ENCODE results near the gene DRP2.
"Not testable (repeated sequence)": the region's sequence is repeated elsewhere in the genome, so short reads cannot be mapped to it uniquely, and the experiment has no call there.

DRP2 gene, protein sequence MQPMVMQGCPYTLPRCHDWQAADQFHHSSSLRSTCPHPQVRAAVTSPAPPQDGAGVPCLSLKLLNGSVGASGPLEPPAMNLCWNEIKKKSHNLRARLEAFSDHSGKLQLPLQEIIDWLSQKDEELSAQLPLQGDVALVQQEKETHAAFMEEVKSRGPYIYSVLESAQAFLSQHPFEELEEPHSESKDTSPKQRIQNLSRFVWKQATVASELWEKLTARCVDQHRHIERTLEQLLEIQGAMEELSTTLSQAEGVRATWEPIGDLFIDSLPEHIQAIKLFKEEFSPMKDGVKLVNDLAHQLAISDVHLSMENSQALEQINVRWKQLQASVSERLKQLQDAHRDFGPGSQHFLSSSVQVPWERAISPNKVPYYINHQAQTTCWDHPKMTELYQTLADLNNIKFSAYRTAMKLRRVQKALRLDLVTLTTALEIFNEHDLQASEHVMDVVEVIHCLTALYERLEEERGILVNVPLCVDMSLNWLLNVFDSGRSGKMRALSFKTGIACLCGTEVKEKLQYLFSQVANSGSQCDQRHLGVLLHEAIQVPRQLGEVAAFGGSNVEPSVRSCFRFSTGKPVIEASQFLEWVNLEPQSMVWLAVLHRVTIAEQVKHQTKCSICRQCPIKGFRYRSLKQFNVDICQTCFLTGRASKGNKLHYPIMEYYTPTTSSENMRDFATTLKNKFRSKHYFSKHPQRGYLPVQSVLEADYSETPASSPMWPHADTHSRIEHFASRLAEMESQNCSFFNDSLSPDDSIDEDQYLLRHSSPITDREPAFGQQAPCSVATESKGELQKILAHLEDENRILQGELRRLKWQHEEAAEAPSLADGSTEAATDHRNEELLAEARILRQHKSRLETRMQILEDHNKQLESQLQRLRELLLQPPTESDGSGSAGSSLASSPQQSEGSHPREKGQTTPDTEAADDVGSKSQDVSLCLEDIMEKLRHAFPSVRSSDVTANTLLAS

GRCh38 chrX:101219116-101219863, at the start of gene DRP2:
Gene DRP2, plus strand, starts transcription at chrX:101219786. Its CDS starts 11,862 bp downstream, at chrX:101231648.
- H3K27ac ChIP-seq (ENCODE audit: low read length): no peak within 1 kb of the TSS
- no peak for TF ChIP-seq EZH2phosphoT487 (IDR thresholded peaks at IDR 0.05; ENCODE audit: low read depth)
- TF ChIP-seq CTCF (IDR thresholded peaks at IDR 0.05; ENCODE audit: low read depth, low read length): no peak
- H4K20me1 ChIP-seq (ENCODE audit: insufficient read depth, low read length): no peaks in the 10 kb centered on the region
- no peak within 1 kb of the TSS for H3K4me3 ChIP-seq (ENCODE audit: low read length)
- H2AFZ ChIP-seq (ENCODE audit: low read depth, low read length): no peak within 1 kb of the TSS
- no peak within 1 kb of the TSS for H3K4me2 ChIP-seq (ENCODE audit: low read length)
- no peaks in the 10 kb centered on the region for H3K79me2 ChIP-seq (ENCODE audit: low read length)
- no peaks in the 10 kb centered on the region for H3K9me3 ChIP-seq (ENCODE audit: insufficient read depth, low read length)
- H3K4me1 ChIP-seq (ENCODE audit: low read length): no peaks in the 10 kb centered on the region
- H3K27me3 ChIP-seq (ENCODE audit: low read depth, low read length): no peaks in the 10 kb centered on the region
- no peaks in the 10 kb centered on the region for H3K36me3 ChIP-seq (replicated peaks; ENCODE audit: low read depth, low read length)
- H3K9ac ChIP-seq (ENCODE audit: low read length): no peak within 1 kb of the TSS

- Histone ChIP-seq H3K27me3 (ENCODE audit: low read depth, low read length) (no peaks in the 10 kb centered on the region), H4K20me1 (ENCODE audit: insufficient read depth, low read length) (no peaks in the 10 kb centered on the region), H3K9me3 (ENCODE audit: insufficient read depth, low read length) (no peaks in the 10 kb centered on the region), H3K4me1 (ENCODE audit: low read length) (no peaks in the 10 kb centered on the region), H3K4me3 (ENCODE audit: low read length) (no peak overlapping the region), H2AFZ (ENCODE audit: low read depth, low read length) (no peak overlapping the region), H3K79me2 (ENCODE audit: low read length) (no peaks in the 10 kb centered on the region), H3K9ac (ENCODE audit: low read length) (no peak overlapping the region), H3K36me3 (replicated peaks; ENCODE audit: low read depth, low read length) (no peaks in the 10 kb centered on the region), H3K4me2 (ENCODE audit: low read length) (no peak overlapping the region), H3K27ac (ENCODE audit: low read length) (no peak overlapping the region)
- TF ChIP-seq EZH2phosphoT487 (IDR thresholded peaks at IDR 0.05; ENCODE audit: low read depth) (no peak), CTCF (IDR thresholded peaks at IDR 0.05; ENCODE audit: low read depth, low read length) (no peak)
Observed at GRCh38 chrX:101171883-101172400, 47.6 kb upstream of the DRP2 start.

GRCh38 chrX:101176439-101176838, 43.1 kb upstream of the DRP2 start:
- Histone ChIP-seq H4K20me1 (ENCODE audit: insufficient read depth, low read length) (no peaks in the 10 kb centered on the region), H3K27ac (ENCODE audit: low read length) (no peak overlapping the region), H3K4me3 (ENCODE audit: low read length) (no peak overlapping the region), H3K4me1 (ENCODE audit: low read length) (no peaks in the 10 kb centered on the region), H3K4me2 (ENCODE audit: low read length) (no peak overlapping the region), H3K9ac (ENCODE audit: low read length) (no peak overlapping the region), H3K36me3 (replicated peaks; ENCODE audit: low read depth, low read length) (no peaks in the 10 kb centered on the region), H3K9me3 (ENCODE audit: insufficient read depth, low read length) (no peaks in the 10 kb centered on the region), H3K79me2 (ENCODE audit: low read length) (no peaks in the 10 kb centered on the region), H3K27me3 (ENCODE audit: low read depth, low read length) (no peaks in the 10 kb centered on the region), H2AFZ (ENCODE audit: low read depth, low read length) (no peak overlapping the region)
- TF ChIP-seq CTCF (IDR thresholded peaks at IDR 0.05; ENCODE audit: low read depth, low read length): no peak
- no peak for TF ChIP-seq EZH2phosphoT487 (IDR thresholded peaks at IDR 0.05; ENCODE audit: low read depth)

DNA sequence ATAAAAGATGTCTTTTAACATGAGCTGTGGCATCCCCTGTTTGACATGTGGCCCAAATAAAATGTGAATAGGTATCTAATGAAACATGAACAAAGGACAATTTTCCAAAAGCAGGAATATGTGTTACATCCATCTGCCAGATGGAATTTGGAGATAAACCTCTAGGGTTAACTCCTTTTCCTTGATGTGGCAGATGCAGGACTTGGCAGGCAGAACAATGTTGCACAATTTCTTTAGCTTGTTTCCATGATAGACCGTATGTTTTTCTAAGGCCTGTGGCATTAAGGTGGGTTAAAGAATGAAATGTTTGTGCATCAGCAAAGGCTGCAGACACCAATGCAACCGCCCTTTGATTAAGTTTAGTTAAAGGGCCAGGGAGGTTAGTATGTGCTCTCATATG, 34.7 kb upstream of the DRP2 start:
- not testable (repeated sequence) for H3K79me2 ChIP-seq (ENCODE audit: low read length); H3K4me2 ChIP-seq (ENCODE audit: low read length); H3K4me1 ChIP-seq (ENCODE audit: low read length); H3K27me3 ChIP-seq (ENCODE audit: low read depth, low read length); H2AFZ ChIP-seq (ENCODE audit: low read depth, low read length); H3K36me3 ChIP-seq (replicated peaks; ENCODE audit: low read depth, low read length); H3K4me3 ChIP-seq (ENCODE audit: low read length); H3K27ac ChIP-seq (ENCODE audit: low read length); H3K9me3 ChIP-seq (ENCODE audit: insufficient read depth, low read length); H4K20me1 ChIP-seq (ENCODE audit: insufficient read depth, low read length); H3K9ac ChIP-seq (ENCODE audit: low read length)

- not testable (repeated sequence) for H3K27ac ChIP-seq (ENCODE audit: low read length)
Observed at GRCh38 chrX:101187961-101188360, 31.6 kb upstream of the DRP2 start.

More at GRCh38 chrX:101187961-101188360, 31.6 kb upstream of the DRP2 start:
- H3K9ac ChIP-seq (ENCODE audit: low read length); H3K27me3 ChIP-seq (ENCODE audit: low read depth, low read length); H3K4me3 ChIP-seq (ENCODE audit: low read length); H3K79me2 ChIP-seq (ENCODE audit: low read length); H4K20me1 ChIP-seq (ENCODE audit: insufficient read depth, low read length); H3K9me3 ChIP-seq (ENCODE audit: insufficient read depth, low read length); H3K4me2 ChIP-seq (ENCODE audit: low read length); H3K36me3 ChIP-seq (replicated peaks; ENCODE audit: low read depth, low read length); H2AFZ ChIP-seq (ENCODE audit: low read depth, low read length); H3K4me1 ChIP-seq (ENCODE audit: low read length): not testable (repeated sequence)
